ENCODE data around the gene SIGLEC14. TPM values are rescaled to one million over a fixed set of nuclear protein-coding genes. Genes with fewer than 3 reads are reported as not detected.
"Not testable (repeated sequence)": the region's sequence is repeated elsewhere in the genome, so short reads cannot be mapped to it uniquely, and the experiment has no call there.

The SIGLEC14 gene
- total and polyA plus RNA-seq, 4 donors, result 1.0 to 3.5 (median 2.0) TPM

- Histone ChIP-seq H3K36me3 (ENCODE audit: control insufficient read depth, insufficient read depth, low read length) (no peaks in the 10 kb centered on the region), H3K4me1 (ENCODE audit: control insufficient read depth, insufficient read depth, low read length) (no peaks in the 10 kb centered on the region), H3K9me3 (ENCODE audit: control insufficient read depth, insufficient read depth, low read length) (no peaks in the 10 kb centered on the region), H3K4me3 (ENCODE audit: low read depth, low read length) (no peak overlapping the region), H3K27ac (ENCODE audit: low read depth, low read length) (no peak overlapping the region), H3K27me3 (ENCODE audit: control insufficient read depth, insufficient read depth, low read length) (peaks cover 7% of the 10 kb centered on the region)
- DNase-seq (ENCODE audit: low read depth in 4 of 6, low spot score in 6 of 6), result no peak
- 100% methylated on average over 2 of the region's 6 CpGs for WGBS (ENCODE audit: insufficient coverage)
Measured at GRCh38 chr19:51647318-51647717, 693 bp upstream of the SIGLEC14 start.

GRCh38 chr19:51644636-51645271 lies 1.9 kb downstream of the SIGLEC14 start:
- H3K4me3 ChIP-seq (ENCODE audit: low read depth, low read length), result no peak overlapping the region
- no peaks in the 10 kb centered on the region for H3K27me3 ChIP-seq (ENCODE audit: control insufficient read depth, insufficient read depth, low read length)
- H3K36me3 ChIP-seq (ENCODE audit: control insufficient read depth, insufficient read depth, low read length), result no peaks in the 10 kb centered on the region
- no peaks in the 10 kb centered on the region for H3K9me3 ChIP-seq (ENCODE audit: control insufficient read depth, insufficient read depth, low read length)
- no peak overlapping the region for H3K27ac ChIP-seq (ENCODE audit: low read depth, low read length)
- 45% methylated on average over 8 of the region's 11 CpGs for WGBS (ENCODE audit: insufficient coverage)
- DNase-seq (ENCODE audit: low read depth in 4 of 6, low spot score in 6 of 6), result no peak
- H3K4me1 ChIP-seq (ENCODE audit: control insufficient read depth, insufficient read depth, low read length), result no peaks in the 10 kb centered on the region

GRCh38 chr19:51641648-51642047 lies 5.0 kb downstream of the SIGLEC14 start:
- H3K4me3 ChIP-seq (ENCODE audit: low read depth, low read length), result no peak overlapping the region
- H3K4me1 ChIP-seq (ENCODE audit: control insufficient read depth, insufficient read depth, low read length), result no peaks in the 10 kb centered on the region
- H3K9me3 ChIP-seq (ENCODE audit: control insufficient read depth, insufficient read depth, low read length), result no peaks in the 10 kb centered on the region
- no peak for DNase-seq (ENCODE audit: low read depth in 4 of 6, low spot score in 6 of 6)
- H3K36me3 ChIP-seq (ENCODE audit: control insufficient read depth, insufficient read depth, low read length), result no peaks in the 10 kb centered on the region
- H3K27me3 ChIP-seq (ENCODE audit: control insufficient read depth, insufficient read depth, low read length), result no peaks in the 10 kb centered on the region
- H3K27ac ChIP-seq (ENCODE audit: low read depth, low read length), result no peak overlapping the region

- H3K27ac ChIP-seq (ENCODE audit: low read depth, low read length), result no peak overlapping the region
- no peaks in the 10 kb centered on the region for H3K27me3 ChIP-seq (ENCODE audit: control insufficient read depth, insufficient read depth, low read length)
- H3K4me3 ChIP-seq (ENCODE audit: low read depth, low read length), result no peak overlapping the region
- H3K9me3 ChIP-seq (ENCODE audit: control insufficient read depth, insufficient read depth, low read length), result no peaks in the 10 kb centered on the region
- DNase-seq (ENCODE audit: low read depth in 4 of 6, low spot score in 6 of 6), result no peak
- no peaks in the 10 kb centered on the region for H3K4me1 ChIP-seq (ENCODE audit: control insufficient read depth, insufficient read depth, low read length)
- no CpG with 5 or more reads among the region's 3 CpGs for WGBS (ENCODE audit: insufficient coverage)
- H3K36me3 ChIP-seq (ENCODE audit: control insufficient read depth, insufficient read depth, low read length), result no peaks in the 10 kb centered on the region
Measured at GRCh38 chr19:51640386-51640785, 6.2 kb downstream of the SIGLEC14 start.

GRCh38 chr19:51639916-51640315 lies 6.7 kb downstream of the SIGLEC14 start:
- Histone ChIP-seq H3K4me1 (ENCODE audit: control insufficient read depth, insufficient read depth, low read length) (no peaks in the 10 kb centered on the region), H3K9me3 (ENCODE audit: control insufficient read depth, insufficient read depth, low read length) (no peaks in the 10 kb centered on the region), H3K4me3 (ENCODE audit: low read depth, low read length) (no peak overlapping the region), H3K27ac (ENCODE audit: low read depth, low read length) (no peak overlapping the region), H3K36me3 (ENCODE audit: control insufficient read depth, insufficient read depth, low read length) (no peaks in the 10 kb centered on the region), H3K27me3 (ENCODE audit: control insufficient read depth, insufficient read depth, low read length) (no peaks in the 10 kb centered on the region)
- DNase-seq (ENCODE audit: low read depth in 4 of 6, low spot score in 6 of 6), result no peak
- no CpG with 5 or more reads among the region's 4 CpGs for WGBS (ENCODE audit: insufficient coverage)

GRCh38 chr19:51637362-51637978 lies 9.2 kb downstream of the SIGLEC14 start:
- Histone ChIP-seq H3K4me3 (ENCODE audit: low read depth, low read length) (no peak overlapping the region), H3K27ac (ENCODE audit: low read depth, low read length) (no peak overlapping the region), H3K4me1 (ENCODE audit: control insufficient read depth, insufficient read depth, low read length) (no peaks in the 10 kb centered on the region), H3K36me3 (ENCODE audit: control insufficient read depth, insufficient read depth, low read length) (no peaks in the 10 kb centered on the region), H3K27me3 (ENCODE audit: control insufficient read depth, insufficient read depth, low read length) (no peaks in the 10 kb centered on the region), H3K9me3 (ENCODE audit: control insufficient read depth, insufficient read depth, low read length) (no peaks in the 10 kb centered on the region)
- DNase-seq (ENCODE audit: low read depth in 4 of 6, low spot score in 6 of 6), result no peak
- 20% methylated on average over 1 of the region's 5 CpGs for WGBS (ENCODE audit: insufficient coverage)

GRCh38 chr19:51632126-51632525 lies 14.5 kb downstream of the SIGLEC14 start:
- no peak overlapping the region for H3K27ac ChIP-seq (ENCODE audit: low read depth, low read length)
- no peaks in the 10 kb centered on the region for H3K36me3 ChIP-seq (ENCODE audit: control insufficient read depth, insufficient read depth, low read length)
- no peaks in the 10 kb centered on the region for H3K9me3 ChIP-seq (ENCODE audit: control insufficient read depth, insufficient read depth, low read length)
- peaks cover 3% of the 10 kb centered on the region for H3K4me1 ChIP-seq (ENCODE audit: control insufficient read depth, insufficient read depth, low read length)
- 100% methylated on average over 2 of the region's 5 CpGs for WGBS (ENCODE audit: insufficient coverage)
- H3K27me3 ChIP-seq (ENCODE audit: control insufficient read depth, insufficient read depth, low read length), result peaks cover 4% of the 10 kb centered on the region
- H3K4me3 ChIP-seq (ENCODE audit: low read depth, low read length), result no peak overlapping the region
- no peak for DNase-seq (ENCODE audit: low read depth in 4 of 6, low spot score in 6 of 6)

GRCh38 chr19:51630315-51630714 lies 16.3 kb downstream of the SIGLEC14 start, which contains the start of gene SIGLEC5:
Gene SIGLEC5, minus strand, starts transcription at chr19:51630401. Its CDS starts 66 bp downstream, at chr19:51630335.
- not testable (repeated sequence) for H3K4me3 ChIP-seq (ENCODE audit: low read depth, low read length); DNase-seq (ENCODE audit: low read depth in 4 of 6, low spot score in 6 of 6); H3K36me3 ChIP-seq (ENCODE audit: control insufficient read depth, insufficient read depth, low read length); H3K27ac ChIP-seq (ENCODE audit: low read depth, low read length); H3K27me3 ChIP-seq (ENCODE audit: control insufficient read depth, insufficient read depth, low read length); H3K4me1 ChIP-seq (ENCODE audit: control insufficient read depth, insufficient read depth, low read length); H3K9me3 ChIP-seq (ENCODE audit: control insufficient read depth, insufficient read depth, low read length)
- WGBS (ENCODE audit: insufficient coverage), result 60% methylated on average over 5 of the region's 13 CpGs

GRCh38 chr19:51628153-51628939 lies 18.3 kb downstream of the SIGLEC14 start:
- no peak for DNase-seq (ENCODE audit: low read depth in 4 of 6, low spot score in 6 of 6)
- no peaks in the 10 kb centered on the region for H3K9me3 ChIP-seq (ENCODE audit: control insufficient read depth, insufficient read depth, low read length)
- peaks cover 3% of the 10 kb centered on the region for H3K4me1 ChIP-seq (ENCODE audit: control insufficient read depth, insufficient read depth, low read length)
- no peaks in the 10 kb centered on the region for H3K36me3 ChIP-seq (ENCODE audit: control insufficient read depth, insufficient read depth, low read length)
- peaks cover 6% of the 10 kb centered on the region for H3K27me3 ChIP-seq (ENCODE audit: control insufficient read depth, insufficient read depth, low read length)
- no peak overlapping the region for H3K4me3 ChIP-seq (ENCODE audit: low read depth, low read length)
- WGBS (ENCODE audit: insufficient coverage), result 88% methylated on average over 12 of the region's 14 CpGs
- no peak overlapping the region for H3K27ac ChIP-seq (ENCODE audit: low read depth, low read length)

Data from spinal cord (tissue), 10 donors.